ENCODE results near the gene MARK1.

The MARK1 gene

DNA sequence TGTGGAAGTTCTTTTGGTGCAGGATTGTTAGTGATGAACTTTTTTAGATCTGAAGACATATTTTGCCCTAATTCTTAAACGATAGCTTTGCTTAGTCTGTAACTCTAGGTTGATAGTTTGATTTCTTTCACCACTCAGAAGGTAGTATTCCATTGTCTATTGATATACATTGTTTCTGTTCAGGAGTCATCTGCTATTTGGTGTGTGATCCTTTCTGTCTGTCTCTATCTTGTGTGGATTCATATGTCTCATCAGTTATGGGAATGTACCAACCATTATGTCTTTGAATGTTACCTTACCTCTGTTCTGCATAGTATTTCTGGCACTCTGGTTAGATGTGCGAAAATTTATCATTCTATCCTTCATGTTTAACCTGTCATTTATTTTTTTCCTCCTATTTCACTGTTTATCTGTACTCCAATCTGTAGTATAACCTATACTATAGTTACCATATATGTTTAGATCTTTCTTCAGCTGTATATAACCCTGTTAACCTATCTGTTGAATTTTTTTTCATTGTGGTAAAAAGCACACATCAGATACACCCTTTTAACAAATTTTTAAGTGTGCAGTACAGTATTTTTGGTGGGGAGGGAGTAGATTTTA is 5.7 kb downstream of the MARK1 start:
- no peaks in the 10 kb centered on the region for H3K36me3 ChIP-seq (ENCODE audit: insufficient read depth, low read depth, low read length)
- H3K27ac ChIP-seq (ENCODE audit: low read length), result no peak overlapping the region
- H3K9ac ChIP-seq (ENCODE audit: low read depth, low read length), result no peak overlapping the region
- H3K9me3 ChIP-seq (ENCODE audit: insufficient read depth, low read depth, low read length), result 0 out of 2 replicates have a peak, but pooled peaks cover 3% of the 10 kb centered on the region
- H3K27me3 ChIP-seq (ENCODE audit: insufficient read depth, low read length), result no peaks in the 10 kb centered on the region
- H3K4me3 ChIP-seq (ENCODE audit: low read length), result no peak overlapping the region
- H3K4me1 ChIP-seq (ENCODE audit: insufficient read depth, low read length), result no peaks in the 10 kb centered on the region

DNA sequence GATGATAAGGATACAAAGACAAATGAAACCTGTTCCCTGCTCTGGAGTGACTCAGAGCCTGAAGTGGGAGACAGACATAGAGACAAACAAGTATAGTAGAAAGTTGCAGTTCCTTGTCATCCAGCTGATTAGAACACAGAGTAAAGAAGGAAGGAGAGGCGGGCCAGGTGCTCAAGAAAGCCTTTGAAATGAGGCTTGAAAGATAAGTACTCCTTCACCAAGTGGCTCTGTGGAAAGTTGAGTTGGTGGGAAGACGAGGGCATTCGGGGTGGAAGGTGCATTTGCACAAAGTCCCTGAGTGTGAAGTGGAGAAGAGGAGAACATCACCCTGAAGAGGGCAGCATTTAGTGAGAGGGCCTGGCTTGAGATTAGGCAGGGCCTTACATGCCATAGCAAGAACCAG is 17.0 kb downstream of the MARK1 start:
- Histone ChIP-seq H3K4me3 (ENCODE audit: low read length) (no peak overlapping the region), H3K4me1 (ENCODE audit: insufficient read depth, low read length) (peaks cover 12% of the 10 kb centered on the region), H3K27ac (ENCODE audit: low read length) (no peak overlapping the region), H3K27me3 (ENCODE audit: insufficient read depth, low read length) (no peaks in the 10 kb centered on the region), H3K9me3 (ENCODE audit: insufficient read depth, low read depth, low read length) (no peaks in the 10 kb centered on the region), H3K36me3 (ENCODE audit: insufficient read depth, low read depth, low read length) (no peaks in the 10 kb centered on the region), H3K9ac (ENCODE audit: low read depth, low read length) (no peak overlapping the region)

DNA sequence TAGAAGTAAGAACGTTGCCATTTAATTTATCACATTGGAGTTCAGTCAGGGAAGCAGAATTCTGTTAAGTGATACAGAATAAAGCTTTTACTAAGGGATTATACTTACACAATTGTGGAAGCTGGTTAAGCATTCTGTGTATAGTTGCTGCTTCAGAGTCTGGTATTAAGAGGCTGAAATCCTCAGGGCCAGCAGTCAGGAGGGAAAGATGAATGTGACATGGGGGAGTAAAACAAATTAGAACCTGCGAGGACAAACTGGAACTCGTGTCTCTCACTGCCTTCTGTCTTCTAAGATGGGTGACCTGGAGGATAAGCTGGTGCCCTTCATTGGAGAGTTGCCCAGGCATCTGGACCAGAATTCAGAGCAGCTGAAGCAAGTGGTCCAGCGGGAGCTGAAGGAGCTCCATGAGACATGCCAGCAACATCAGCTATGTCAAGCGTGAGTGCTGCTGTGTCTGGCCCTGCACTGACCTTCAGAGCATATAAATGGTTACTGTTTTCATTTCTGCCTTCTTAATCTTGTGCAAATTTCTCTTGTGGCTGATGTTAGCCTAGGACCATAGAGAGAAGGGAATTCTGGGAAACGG is 23.0 kb downstream of the MARK1 start:
- Histone ChIP-seq H3K9ac (ENCODE audit: low read depth, low read length) (no peak overlapping the region), H3K9me3 (ENCODE audit: insufficient read depth, low read depth, low read length) (no peaks in the 10 kb centered on the region), H3K4me3 (ENCODE audit: low read length) (no peak overlapping the region), H3K36me3 (ENCODE audit: insufficient read depth, low read depth, low read length) (no peaks in the 10 kb centered on the region), H3K27ac (ENCODE audit: low read length) (no peak overlapping the region), H3K27me3 (ENCODE audit: insufficient read depth, low read length) (no peaks in the 10 kb centered on the region), H3K4me1 (ENCODE audit: insufficient read depth, low read length) (no peaks in the 10 kb centered on the region)

DNA sequence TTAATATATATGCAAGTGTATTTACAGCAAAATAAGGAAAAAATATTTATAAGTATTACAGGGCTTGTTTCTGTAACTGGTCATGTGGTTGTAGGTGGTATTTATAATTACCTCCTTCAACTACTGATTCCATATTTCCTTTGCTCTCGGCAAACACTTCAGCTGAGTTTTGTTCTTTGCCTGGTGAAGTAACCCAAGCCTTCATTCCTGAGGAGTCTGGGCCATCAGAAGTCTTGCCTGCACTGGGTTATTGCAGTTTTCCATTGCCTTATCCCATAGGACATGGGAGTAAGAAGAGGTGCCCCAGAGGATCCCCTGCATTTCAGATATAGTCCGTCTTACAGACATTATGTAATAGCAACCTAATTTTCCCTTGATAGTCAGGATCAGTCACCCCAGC is 23.8 kb downstream of the MARK1 start:
- Histone ChIP-seq H3K36me3 (ENCODE audit: insufficient read depth, low read depth, low read length) (no peaks in the 10 kb centered on the region), H3K27ac (ENCODE audit: low read length) (no peak overlapping the region), H3K9ac (ENCODE audit: low read depth, low read length) (no peak overlapping the region), H3K4me1 (ENCODE audit: insufficient read depth, low read length) (no peaks in the 10 kb centered on the region), H3K4me3 (ENCODE audit: low read length) (no peak overlapping the region), H3K27me3 (ENCODE audit: insufficient read depth, low read length) (no peaks in the 10 kb centered on the region), H3K9me3 (ENCODE audit: insufficient read depth, low read depth, low read length) (no peaks in the 10 kb centered on the region)

DNA sequence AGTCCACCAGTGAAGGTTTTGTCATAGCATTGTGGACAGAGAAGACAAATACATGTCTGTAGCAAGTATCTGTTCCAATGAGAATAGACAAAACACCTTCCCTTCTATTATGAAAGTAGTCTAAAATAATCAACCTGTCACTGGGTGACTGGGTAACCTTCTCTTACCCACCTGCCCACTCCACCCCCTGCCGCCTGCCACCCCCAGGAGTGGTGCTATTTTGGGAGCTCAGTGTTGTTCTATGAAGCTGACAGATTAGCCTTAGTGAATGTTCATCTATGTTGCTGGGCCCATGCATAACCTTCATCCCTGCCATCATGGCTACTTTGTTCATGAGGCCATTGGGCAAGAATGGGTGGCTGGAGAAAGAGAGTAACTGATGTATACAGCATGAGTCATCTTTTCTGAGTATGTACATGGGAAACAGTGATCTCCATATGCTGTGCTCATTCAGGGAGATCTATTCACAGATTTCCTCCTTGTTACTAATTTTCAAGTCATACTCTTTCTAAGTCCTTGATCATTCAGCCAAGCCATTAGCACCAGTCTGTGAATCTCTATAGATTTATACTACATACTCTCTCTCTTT is 24.8 kb downstream of the MARK1 start:
- Histone ChIP-seq H3K9ac (ENCODE audit: low read depth, low read length) (no peak overlapping the region), H3K27me3 (ENCODE audit: insufficient read depth, low read length) (no peaks in the 10 kb centered on the region), H3K4me1 (ENCODE audit: insufficient read depth, low read length) (no peaks in the 10 kb centered on the region), H3K27ac (ENCODE audit: low read length) (no peak overlapping the region), H3K9me3 (ENCODE audit: insufficient read depth, low read depth, low read length) (no peaks in the 10 kb centered on the region), H3K4me3 (ENCODE audit: low read length) (no peak overlapping the region), H3K36me3 (ENCODE audit: insufficient read depth, low read depth, low read length) (no peaks in the 10 kb centered on the region)

DNA sequence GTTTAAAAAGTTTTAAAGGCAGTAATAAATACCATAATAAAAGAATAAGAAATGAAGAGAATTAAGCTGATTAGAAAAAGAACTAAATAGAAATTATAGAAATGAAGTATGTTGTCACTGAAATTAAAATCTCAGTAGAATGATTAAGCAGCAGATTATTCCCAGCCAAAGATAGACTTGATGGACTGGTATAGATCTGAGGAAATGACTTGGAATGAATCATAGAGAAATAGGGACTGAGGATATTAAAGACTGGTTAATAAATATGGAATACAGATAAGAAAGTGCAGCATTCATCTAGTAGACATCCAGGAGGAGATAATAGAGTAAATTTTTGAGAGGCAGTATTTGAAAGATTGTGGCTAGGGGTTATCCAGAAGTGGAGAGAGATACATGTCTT is 28.7 kb downstream of the MARK1 start:
- Histone ChIP-seq H3K36me3 (ENCODE audit: insufficient read depth, low read depth, low read length) (no peaks in the 10 kb centered on the region), H3K4me3 (ENCODE audit: low read length) (no peak overlapping the region), H3K27ac (ENCODE audit: low read length) (no peak overlapping the region), H3K4me1 (ENCODE audit: insufficient read depth, low read length) (no peaks in the 10 kb centered on the region), H3K9ac (ENCODE audit: low read depth, low read length) (no peak overlapping the region), H3K9me3 (ENCODE audit: insufficient read depth, low read depth, low read length) (no peaks in the 10 kb centered on the region), H3K27me3 (ENCODE audit: insufficient read depth, low read length) (no peaks in the 10 kb centered on the region)

DNA sequence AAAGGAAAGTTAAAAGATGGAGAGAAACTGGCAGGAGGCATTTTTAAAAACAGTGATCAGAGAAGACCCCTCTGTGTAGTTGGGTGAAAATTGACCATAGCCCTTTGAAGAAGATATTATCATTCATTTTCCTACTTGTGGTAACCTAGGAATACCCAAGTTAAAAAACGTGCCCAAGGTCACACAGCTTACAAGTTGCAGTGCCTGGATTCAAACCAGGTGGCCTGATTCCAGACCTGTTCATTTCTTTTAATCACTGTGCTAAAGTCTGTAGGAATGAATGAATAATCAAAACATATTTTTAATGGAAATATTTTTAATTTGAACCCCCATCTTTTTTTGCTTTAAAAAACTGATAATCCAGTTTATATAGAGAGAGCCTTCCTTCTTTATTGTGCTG is 35.6 kb downstream of the MARK1 start:
- peak overlapping the region; percentile 41 for H3K27ac ChIP-seq (ENCODE audit: low read length)
- H3K4me1 ChIP-seq (ENCODE audit: insufficient read depth, low read length), result peaks cover 8% of the 10 kb centered on the region; the same call in 1 of the 2 replicates
- no peaks in the 10 kb centered on the region for H3K9me3 ChIP-seq (ENCODE audit: insufficient read depth, low read depth, low read length)
- no peaks in the 10 kb centered on the region for H3K27me3 ChIP-seq (ENCODE audit: insufficient read depth, low read length)
- no peak overlapping the region for H3K9ac ChIP-seq (ENCODE audit: low read depth, low read length)
- no peak overlapping the region for H3K4me3 ChIP-seq (ENCODE audit: low read length)
- no peaks in the 10 kb centered on the region for H3K36me3 ChIP-seq (ENCODE audit: insufficient read depth, low read depth, low read length)

DNA sequence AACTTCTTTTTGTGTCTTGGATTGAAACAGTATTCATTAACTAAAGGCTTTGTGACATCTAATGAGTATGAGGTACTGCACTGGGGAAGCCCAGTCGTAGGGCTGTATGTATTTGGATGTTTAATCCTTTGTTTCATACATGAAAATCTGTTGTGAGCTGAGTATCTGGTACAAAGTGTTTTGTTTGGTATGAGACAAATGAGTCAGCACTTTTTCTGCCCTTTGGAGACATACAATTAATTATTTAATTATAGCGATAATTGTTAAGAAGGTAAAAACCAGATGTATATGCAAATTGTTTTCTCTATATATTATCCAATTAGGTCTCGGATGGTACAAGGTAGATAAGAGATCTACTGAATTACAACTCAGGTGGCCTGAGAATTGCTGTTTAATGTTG is 36.3 kb downstream of the MARK1 start:
- no peak overlapping the region for H3K27ac ChIP-seq (ENCODE audit: low read length)
- no peaks in the 10 kb centered on the region for H3K9me3 ChIP-seq (ENCODE audit: insufficient read depth, low read depth, low read length)
- H3K36me3 ChIP-seq (ENCODE audit: insufficient read depth, low read depth, low read length), result no peaks in the 10 kb centered on the region
- H3K27me3 ChIP-seq (ENCODE audit: insufficient read depth, low read length), result no peaks in the 10 kb centered on the region
- peaks cover 8% of the 10 kb centered on the region; the same call in 1 of the 2 replicates for H3K4me1 ChIP-seq (ENCODE audit: insufficient read depth, low read length)
- H3K9ac ChIP-seq (ENCODE audit: low read depth, low read length), result no peak overlapping the region; the same call in 1 of the 2 replicates
- no peak overlapping the region for H3K4me3 ChIP-seq (ENCODE audit: low read length)

DNA sequence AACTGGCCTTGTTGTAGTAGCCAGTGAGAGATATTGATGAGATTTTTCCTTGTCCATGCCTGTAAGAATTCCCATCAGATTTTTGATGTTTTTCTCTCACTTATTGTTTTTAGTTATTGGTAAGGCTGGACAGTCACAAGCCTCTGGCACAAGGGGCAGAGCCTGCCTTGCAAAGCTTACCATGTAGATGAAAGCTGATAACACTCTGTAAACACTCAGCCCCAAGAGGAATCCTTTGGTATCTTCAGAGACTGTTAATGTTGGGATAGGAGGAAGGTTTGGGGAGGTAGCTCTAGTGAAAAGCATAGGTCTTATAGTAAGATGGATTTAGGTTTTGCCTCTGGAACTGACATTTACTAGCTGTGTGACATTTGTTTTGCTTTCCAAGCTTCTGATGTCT is 37.7 kb downstream of the MARK1 start:
- no peaks in the 10 kb centered on the region for H3K27me3 ChIP-seq (ENCODE audit: insufficient read depth, low read length)
- H3K4me1 ChIP-seq (ENCODE audit: insufficient read depth, low read length), result peaks cover 8% of the 10 kb centered on the region; the same call in 1 of the 2 replicates
- no peaks in the 10 kb centered on the region for H3K36me3 ChIP-seq (ENCODE audit: insufficient read depth, low read depth, low read length)
- H3K9ac ChIP-seq (ENCODE audit: low read depth, low read length), result no peak overlapping the region
- no peak overlapping the region for H3K27ac ChIP-seq (ENCODE audit: low read length)
- H3K9me3 ChIP-seq (ENCODE audit: insufficient read depth, low read depth, low read length), result no peaks in the 10 kb centered on the region
- H3K4me3 ChIP-seq (ENCODE audit: low read length), result no peak overlapping the region

DNA sequence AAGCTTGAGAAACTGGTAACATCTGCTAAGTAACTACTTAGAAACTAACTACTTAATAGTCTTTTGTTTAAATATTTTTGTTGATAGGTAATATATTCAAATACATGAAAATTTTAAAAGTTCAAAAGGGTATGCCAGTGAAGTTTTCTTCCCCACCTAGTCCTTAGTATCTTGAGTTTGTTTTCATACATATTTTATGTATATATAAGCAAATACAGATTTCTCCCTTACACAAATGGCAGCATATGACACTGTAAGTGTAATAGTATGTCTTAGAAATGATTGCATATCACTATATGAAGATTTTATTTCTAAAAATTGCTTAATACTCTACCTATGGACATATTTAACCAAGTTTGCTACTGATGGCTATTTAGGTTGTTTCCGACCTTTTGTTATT is 38.9 kb downstream of the MARK1 start:
- Histone ChIP-seq H3K9ac (ENCODE audit: low read depth, low read length) (no peak overlapping the region), H3K4me1 (ENCODE audit: insufficient read depth, low read length) (peaks cover 8% of the 10 kb centered on the region; the same call in 1 of the 2 replicates), H3K9me3 (ENCODE audit: insufficient read depth, low read depth, low read length) (no peaks in the 10 kb centered on the region; the same call in 1 of the 2 replicates), H3K27ac (ENCODE audit: low read length) (no peak overlapping the region), H3K27me3 (ENCODE audit: insufficient read depth, low read length) (no peaks in the 10 kb centered on the region), H3K4me3 (ENCODE audit: low read length) (no peak overlapping the region), H3K36me3 (ENCODE audit: insufficient read depth, low read depth, low read length) (no peaks in the 10 kb centered on the region)

DNA sequence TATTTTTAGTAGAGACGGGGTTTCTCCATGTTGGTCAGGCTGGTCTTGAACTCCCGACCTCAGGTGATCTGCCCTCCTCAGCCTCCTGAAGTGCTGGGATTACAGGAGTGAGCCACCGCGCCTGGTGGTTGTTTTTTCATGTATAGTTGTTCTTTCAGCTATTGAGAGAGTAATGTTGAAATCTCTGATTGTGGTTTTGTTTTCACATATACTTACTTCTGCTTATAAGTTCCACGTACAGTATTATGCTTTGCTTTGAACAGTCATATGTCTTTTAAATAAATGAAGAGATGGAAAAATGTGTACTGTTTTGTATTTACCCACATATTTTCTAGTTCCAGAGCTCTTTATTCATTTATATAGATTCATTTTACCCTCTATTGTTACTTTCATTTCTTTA is 44.5 kb downstream of the MARK1 start:
- peaks cover 15% of the 10 kb centered on the region for H3K9me3 ChIP-seq (ENCODE audit: insufficient read depth, low read depth, low read length)
- H3K27ac ChIP-seq (ENCODE audit: low read length), result no peak overlapping the region
- H3K4me1 ChIP-seq (ENCODE audit: insufficient read depth, low read length), result no peaks in the 10 kb centered on the region
- no peaks in the 10 kb centered on the region for H3K27me3 ChIP-seq (ENCODE audit: insufficient read depth, low read length)
- H3K36me3 ChIP-seq (ENCODE audit: insufficient read depth, low read depth, low read length), result peaks cover 6% of the 10 kb centered on the region; the same call in 1 of the 2 replicates
- H3K4me3 ChIP-seq (ENCODE audit: low read length), result no peak overlapping the region
- H3K9ac ChIP-seq (ENCODE audit: low read depth, low read length), result no peak overlapping the region

DNA sequence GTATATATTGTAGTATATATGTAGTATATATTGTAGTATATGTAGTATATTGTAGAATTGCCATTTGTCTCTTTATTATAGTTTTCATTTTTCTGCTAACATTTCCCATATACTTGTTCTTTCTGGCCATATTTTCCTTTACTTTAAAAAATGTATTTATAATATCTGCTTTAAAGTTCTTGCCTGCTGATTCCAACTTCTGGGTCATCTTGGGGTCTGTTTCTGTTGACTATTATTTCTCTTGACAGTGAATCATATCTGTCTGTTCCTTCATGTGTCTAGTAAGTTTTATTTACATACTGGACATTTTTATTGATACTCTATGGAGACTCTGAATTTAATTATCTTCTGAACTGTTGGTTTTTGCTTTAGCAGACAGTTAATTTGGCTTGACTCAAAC is 45.9 kb downstream of the MARK1 start:
- peaks cover 15% of the 10 kb centered on the region for H3K9me3 ChIP-seq (ENCODE audit: insufficient read depth, low read depth, low read length)
- H3K4me1 ChIP-seq (ENCODE audit: insufficient read depth, low read length), result no peaks in the 10 kb centered on the region
- H3K27ac ChIP-seq (ENCODE audit: low read length), result no peak overlapping the region
- H3K4me3 ChIP-seq (ENCODE audit: low read length), result no peak overlapping the region
- no peak overlapping the region for H3K9ac ChIP-seq (ENCODE audit: low read depth, low read length)
- H3K36me3 ChIP-seq (ENCODE audit: insufficient read depth, low read depth, low read length), result peaks cover 6% of the 10 kb centered on the region; the same call in 1 of the 2 replicates
- H3K27me3 ChIP-seq (ENCODE audit: insufficient read depth, low read length), result no peaks in the 10 kb centered on the region

All from iPS-20b (cell line).